IMR-90 (cell line): ENCODE measurements around the gene FAM114A2. TPM values are rescaled to one million over a fixed set of nuclear protein-coding genes. Genes with fewer than 3 reads are reported as not detected.

Experiments used
- ATAC-seq: fragments of 200-7000 bp; cut with Tn5 transposase; 2 replicates; pipeline ENCODE4 v1.9.1; 2020; ENCODE audit warnings: low read depth, mild to moderate bottlenecking, moderate library complexity
- BruUV-seq: library from RNA; stranded (reverse); fragments of 400-500 nt; replicated peaks from 2 replicates; lab custom pipeline; 2021; lab: Mats Ljungman, UMichigan
- CTCF ChIA-PET: fragments of 300-600 bp; formaldehyde crosslinking; extraction: SDS; loops from one replicate; lab custom pipeline; 2021; ENCODE audit warnings: antibody characterized with exemption; lab: Yijun Ruan, JAX
- POLR2A ChIA-PET: fragments of 300-600 bp; sonication (Branson Sonifier 250); formaldehyde crosslinking; loops from one replicate; lab custom pipeline; 2022; ENCODE audit warnings: antibody characterized with exemption; ENCODE audit not compliant: unreplicated experiment; lab: Charles Lee
- DNase-seq: peaks from one replicate; pipeline ENCODE4 v3.0.0; 2013
- H2AFZ ChIP-seq: replicated peaks from 2 replicates; pipeline ENCODE3; 2013; ENCODE audit warnings: low read length, mild to moderate bottlenecking; ENCODE audit not compliant: poor library complexity
- H2AK5ac ChIP-seq: 2 replicates; pipeline ENCODE4 v1.6.1; 2013; ENCODE audit warnings: low read depth, low read length, inconsistent platforms
- H2AK9ac ChIP-seq: replicated peaks from 2 replicates; pipeline ENCODE3; 2013; ENCODE audit warnings: mild to moderate bottlenecking, low read depth, low read length, moderate library complexity; ENCODE audit not compliant: poor library complexity
- H2BK120ac ChIP-seq: 2 replicates; pipeline ENCODE4 v1.6.1; 2013; ENCODE audit warnings: low read depth, low read length, inconsistent platforms
- H2BK15ac ChIP-seq: 3 replicates; pipeline ENCODE4 v1.6.1; 2013; ENCODE audit warnings: low read depth, low read length, inconsistent platforms
- H2BK20ac ChIP-seq: 2 replicates; pipeline ENCODE4 v1.6.1; 2013; ENCODE audit warnings: low read depth, mild to moderate bottlenecking, inconsistent platforms, low read length, moderate library complexity
- H2BK5ac ChIP-seq: 2 replicates; pipeline ENCODE4 v1.6.1; 2013; ENCODE audit warnings: mild to moderate bottlenecking, low read depth, low read length, inconsistent platforms; ENCODE audit not compliant: poor library complexity, severe bottlenecking
- H3K14ac ChIP-seq: replicated peaks from 2 replicates; pipeline ENCODE4 v1.6.1; 2013; ENCODE audit warnings: low read depth, low read length, inconsistent platforms
- H3K18ac ChIP-seq: 2 replicates; pipeline ENCODE4 v1.6.1; 2013; ENCODE audit warnings: low read depth, low read length, control low read depth
- H3K23ac ChIP-seq: 2 replicates; pipeline ENCODE4 v1.6.1; 2013; ENCODE audit warnings: low read depth, low read length, inconsistent platforms
- H3K27ac ChIP-seq: 2 replicates; pipeline ENCODE4 v1.5.1; 2013; ENCODE audit warnings: mild to moderate bottlenecking, control low read depth, low read length; ENCODE audit not compliant: insufficient read depth
- H3K27me3 ChIP-seq: 2 replicates; pipeline ENCODE4 v1.6.1; 2013; ENCODE audit warnings: low read length; ENCODE audit not compliant: control insufficient read depth, insufficient read depth
- H3K36me3 ChIP-seq: 2 replicates; pipeline ENCODE4 v1.6.1; 2013; ENCODE audit warnings: low read length, mixed read lengths; ENCODE audit not compliant: control insufficient read depth, insufficient read depth
- H3K4ac ChIP-seq: 2 replicates; pipeline ENCODE4 v1.6.1; 2013; ENCODE audit warnings: low read depth, low read length, inconsistent platforms
- H3K4me1 ChIP-seq: 2 replicates; pipeline ENCODE4 v1.6.1; 2013; ENCODE audit warnings: low read length, mixed read lengths; ENCODE audit not compliant: control insufficient read depth, insufficient read depth
- H3K4me2 ChIP-seq: 2 replicates; pipeline ENCODE4 v1.6.1; 2013; ENCODE audit warnings: low read depth, mild to moderate bottlenecking, control low read depth, low read length, moderate library complexity
- H3K4me3 ChIP-seq: 2 replicates; pipeline ENCODE4 v1.5.1; 2013; ENCODE audit warnings: low read depth, mild to moderate bottlenecking, control low read depth, low read length, moderate library complexity; ENCODE audit not compliant: insufficient read depth
- H3K56ac ChIP-seq: 2 replicates; pipeline ENCODE4 v1.6.1; 2013; ENCODE audit warnings: low read length, inconsistent platforms; ENCODE audit not compliant: insufficient read depth; ENCODE audit errors: extremely low read depth
- H3K79me1 ChIP-seq, 2 experiments: 2 replicates each; pipeline ENCODE4 v1.6.1; 2013; ENCODE audit warnings: low read length in 2 of 2, inconsistent platforms in 1 of 2, low read depth in 1 of 2
- H3K9ac ChIP-seq: 2 replicates; pipeline ENCODE4 v1.6.1; 2013; ENCODE audit warnings: low read depth, low read length, control low read depth
- H3K9me1 ChIP-seq: 2 replicates; pipeline ENCODE4 v1.6.1; 2013; ENCODE audit warnings: low read length, inconsistent platforms; ENCODE audit not compliant: insufficient read depth
- H3K9me3 ChIP-seq: 2 replicates; pipeline ENCODE4 v1.6.1; 2013; ENCODE audit warnings: low read length; ENCODE audit not compliant: control insufficient read depth, insufficient read depth
- H4K20me1 ChIP-seq: 2 replicates; pipeline ENCODE4 v1.6.1; 2013; ENCODE audit warnings: low read length, inconsistent platforms; ENCODE audit not compliant: insufficient read depth
- H4K5ac ChIP-seq: 2 replicates; pipeline ENCODE4 v1.6.1; 2013; ENCODE audit warnings: mild to moderate bottlenecking, low read depth, low read length, control low read depth
- H4K8ac ChIP-seq, 2 experiments: 2 replicates each; pipeline ENCODE4 v1.6.1; 2013; ENCODE audit warnings: low read depth in 2 of 2, low read length in 2 of 2, control low read depth in 1 of 2, inconsistent platforms in 1 of 2
- H4K91ac ChIP-seq: 2 replicates; pipeline ENCODE4 v1.6.1; 2013; ENCODE audit warnings: low read depth, low read length, inconsistent platforms; ENCODE audit not compliant: insufficient read depth
- ELK1 ChIP-seq: fragments of 150-350 bp; IDR thresholded peaks from 2 replicates; pipeline ENCODE4 v1.6.1; 2016; ENCODE audit warnings: low read depth, mild to moderate bottlenecking, low read length, moderate library complexity, borderline replicate concordance
- FOS ChIP-seq: fragments of 150-350 bp; IDR thresholded peaks from 2 replicates; pipeline ENCODE4 v1.6.1; 2016; ENCODE audit warnings: low read depth, low read length
- MXI1 ChIP-seq: IDR thresholded peaks from 2 replicates; pipeline ENCODE4 v1.6.1; 2012; ENCODE audit warnings: low read depth, mild to moderate bottlenecking, low read length, moderate library complexity, borderline replicate concordance
- POLR2A ChIP-seq: IDR thresholded peaks from 2 replicates; pipeline ENCODE4 v1.6.1; 2012; ENCODE audit warnings: mild to moderate bottlenecking, low read depth, low read length
- RCOR1 ChIP-seq: IDR thresholded peaks from 2 replicates; pipeline ENCODE4 v1.6.1; 2012; ENCODE audit warnings: mild to moderate bottlenecking, low read length, improper control_type of control experiment; ENCODE audit not compliant: insufficient replicate concordance
- WGBS, 2 experiments: methylation state at CpG; one replicate each; pipeline versions ENCODE4 v1.1.5 to v1.1.7; 2013; ENCODE audit warnings: missing lambda C conversion rate in 2 of 2; ENCODE audit not compliant: insufficient read length in 1 of 2; ENCODE audit errors: extremely low coverage in 2 of 2; 5-methylcytosine and 5-hydroxymethylcytosine counted together
- dilution Hi-C: fragments of 300-500 bp; cut with HindIII; formaldehyde crosslinking; loops from one replicate; pipeline ENCODE4 v1.14.3; 2018; ENCODE audit warnings: low sequenced_read_pairs; ENCODE audit not compliant: unreplicated experiment
- in situ Hi-C: fragments of 300-500 bp; cut with MboI; formaldehyde crosslinking; loops from 3 replicates; pipeline ENCODE4 v1.14.3; 2019; ENCODE audit warnings: low sequenced_read_pairs, inconsistent platforms, mixed read lengths
- intact Hi-C: fragments of 100-400 bp; cut with micrococcal nuclease; formaldehyde crosslinking; loops from 2 replicates; pipeline ENCODE4 v1.10.0; 2022
- polyA plus RNA-seq, 3 experiments: library from polyadenylated mRNA; depleted of rRNA; stranded (reverse); fragments of >200 nt; gene quantifications; 2 replicates each; pipeline ENCODE4 v1.2.3, GENCODE V29; 2012; ENCODE audit warnings: low replicate concordance in 1 of 3
- total RNA-seq: library from RNA; depleted of rRNA; stranded (reverse); fragments of >200 nt; gene quantifications from 2 replicates; pipeline ENCODE4 v1.2.3, GENCODE V29; 2012

Gene FAM114A2
- total and polyA plus RNA-seq, 2 of the 4 experiments (the other 2 are of a cell fraction) = 13.2 to 41.2 TPM

DNA sequence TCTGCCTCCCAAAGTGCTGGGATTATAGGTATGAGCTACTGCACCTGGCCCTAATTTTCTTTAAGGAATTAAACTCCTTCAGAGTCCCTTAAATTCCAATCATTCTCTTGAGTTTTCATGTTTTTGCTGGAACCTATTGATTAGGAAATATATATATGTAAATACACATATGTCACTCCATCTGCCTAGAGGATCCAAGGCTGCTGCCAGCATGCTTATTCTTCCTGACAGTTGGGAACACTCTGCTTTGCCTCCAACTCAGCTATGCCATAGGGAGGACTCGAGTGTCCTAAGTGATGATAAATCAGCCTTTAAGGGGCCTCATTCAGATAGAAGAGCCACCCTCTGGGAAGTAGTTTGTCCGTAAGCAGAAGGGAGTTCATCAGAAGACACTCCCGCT, 21.9 kb upstream of the FAM114A2 start:
- H3K23ac ChIP-seq = no peak overlapping the region
- no peak overlapping the region for H4K5ac ChIP-seq
- no peak overlapping the region for H3K56ac ChIP-seq
- no peak overlapping the region for H3K9ac ChIP-seq
- no TSS peak for BruUV-seq
- H3K9me1 ChIP-seq = no peaks in the 10 kb centered on the region; the same call in 1 of the 2 replicates
- DNase-seq (no peak), ATAC-seq (no peak)
- H4K8ac ChIP-seq = no peak overlapping the region
- no peak overlapping the region for H3K18ac ChIP-seq
- H3K36me3 ChIP-seq = peaks cover 3% of the 10 kb centered on the region; the same call in 1 of the 2 replicates
- H3K27me3 ChIP-seq = no peaks in the 10 kb centered on the region
- no peak overlapping the region for H2AK9ac ChIP-seq
- H3K4me2 ChIP-seq = no peak overlapping the region
- H3K4ac ChIP-seq = no peak overlapping the region
- TF ChIP-seq RCOR1 (no peak), FOS (no peak), ELK1 (no peak), POLR2A (no peak), MXI1 (no peak)
- POLR2A ChIA-PET = no interaction called here
- H3K4me1 ChIP-seq = peaks cover 2% of the 10 kb centered on the region
- H3K14ac ChIP-seq = no peak overlapping the region
- H4K91ac ChIP-seq = no peak overlapping the region
- H3K4me3 ChIP-seq = no peak overlapping the region
- H2BK20ac ChIP-seq = no peak overlapping the region
- H2AK5ac ChIP-seq = no peak overlapping the region
- peaks cover 3 to 8% of the 10 kb centered on the region in 2 experiments; a peak in 1 of 4 replicates for H3K79me1 ChIP-seq
- dilution Hi-C loops (no loop called here), in situ Hi-C loops (no loop called here), intact Hi-C loops (no loop called here)
- CTCF ChIA-PET = no interaction called here
- H2BK15ac ChIP-seq = no peak overlapping the region
- WGBS, 2 experiments = no CpG with 5 or more reads among the region's 3 CpGs
- H2BK120ac ChIP-seq = no peak overlapping the region
- 0 out of 2 replicates have a peak, but pooled peaks cover 7% of the 10 kb centered on the region for H4K20me1 ChIP-seq
- H3K27ac ChIP-seq = no peak overlapping the region
- no peaks in the 10 kb centered on the region for H3K9me3 ChIP-seq
- H2AFZ ChIP-seq = no peak overlapping the region
- no peak overlapping the region for H2BK5ac ChIP-seq
